GM13976 (cell line): ENCODE results near the gene TLCD3A.

ENCODE experiments used
- DNase-seq: peaks from one replicate; pipeline ENCODE4 v3.0.0; 2012; ENCODE audit warnings: low spot score
- CTCF ChIP-seq: IDR thresholded peaks from 2 replicates; pipeline ENCODE4 v1.5.1; 2012; ENCODE audit warnings: borderline replicate concordance, mild to moderate bottlenecking; ENCODE audit not compliant: insufficient read depth; ENCODE audit errors: extremely low read depth, missing control alignments, control extremely low read depth
- in situ Hi-C: fragments of 300-500 bp; cut with MboI; formaldehyde crosslinking; loops from one replicate; pipeline ENCODE4 v1.12.0; 2022; ENCODE audit warnings: low sequenced_read_pairs, mixed read lengths, inconsistent platforms; ENCODE audit not compliant: unreplicated experiment

Gene TLCD3A

GRCh38 chr17:725746-726145, 6.7 kb upstream of the TLCD3A start:
- no peak for TF ChIP-seq CTCF
- in situ Hi-C loops = no loop called here
- no peak for DNase-seq

GRCh38 chr17:726271-726919, 6.0 kb upstream of the TLCD3A start:
- no peak for DNase-seq
- in situ Hi-C loops = no loop called here
- no peak for TF ChIP-seq CTCF

- TF ChIP-seq CTCF = no peak
- no peak for DNase-seq
- in situ Hi-C loops = no loop called here
Measured at GRCh38 chr17:728911-729310, 3.5 kb upstream of the TLCD3A start.

GRCh38 chr17:731644-732066, 741 bp upstream of the TLCD3A start:
- DNase-seq = no peak
- in situ Hi-C loops = no loop called here
- no peak for TF ChIP-seq CTCF

GRCh38 chr17:732902-733720, 715 bp downstream of the TLCD3A start:
- TF ChIP-seq CTCF = no peak
- in situ Hi-C loops = no loop called here
- DNase-seq = peak; percentile 65

GRCh38 chr17:733743-734142, 1.3 kb downstream of the TLCD3A start:
- in situ Hi-C loops = no loop called here
- no peak for TF ChIP-seq CTCF
- DNase-seq = no peak
